ENCODE measurements around the gene BIRC7.

DNA sequence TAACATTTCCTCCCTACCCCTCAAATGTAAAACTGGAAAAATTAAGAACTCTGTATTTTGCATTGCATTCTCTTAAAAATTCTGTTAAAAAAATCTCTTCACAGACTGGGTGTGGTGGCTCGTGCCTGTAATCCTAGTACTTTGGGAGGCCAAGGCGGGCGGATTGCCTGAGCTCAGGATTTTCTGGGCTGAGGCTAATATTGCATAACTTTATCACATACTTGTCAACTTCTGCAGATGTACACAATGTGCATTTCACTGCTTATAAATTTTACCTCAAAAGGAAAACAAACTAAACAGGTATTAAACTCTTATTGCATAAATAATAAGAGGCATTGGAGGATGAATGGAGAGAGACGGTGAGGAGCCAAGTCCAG, 40.9 kb upstream of the BIRC7 start:
- TF ChIP-seq CTCF (IDR thresholded peaks at IDR 0.05): no peak
- TF ChIP-seq POLR2A (IDR thresholded peaks at IDR 0.05): no peak

Measured in right lobe of liver (tissue), 4 donors.